HEK293 (cell line): ENCODE measurements around the gene PES1.

Experiments
- CTCF ChIA-PET: fragments of 350-600 bp; formaldehyde crosslinking; extraction: SDS; loops from one replicate; lab custom pipeline; 2021; ENCODE audit warnings: antibody characterized with exemption; lab: Yijun Ruan, JAX
- POLR2A ChIA-PET: fragments of 300-600 bp; formaldehyde crosslinking; extraction: SDS; loops from one replicate; lab custom pipeline; 2020; ENCODE audit warnings: antibody characterized with exemption, inconsistent platforms; lab: Yijun Ruan, JAX
- H3K27ac ChIP-seq: fragments of 200-500 bp; sonication (Bioruptor generic); 2 replicates; pipeline ENCODE4 v1.5.1; 2014; ENCODE audit warnings: low read depth, low read length, control low read depth, inconsistent platforms; ENCODE audit errors: extremely low read depth
- H3K36me3 ChIP-seq, 2 experiments: fragments of 200-500 bp in 1 of 2; sonication (Bioruptor generic) in 1 of 2; 1 replicate in 1 of 2; 2 replicates in 1 of 2; pipeline ENCODE4 v1.5.1; 2014 to 2017; ENCODE audit warnings: inconsistent platforms in 2 of 2, low read length in 2 of 2; ENCODE audit not compliant: control insufficient read depth in 2 of 2, insufficient read depth in 1 of 2
- H3K4me1 ChIP-seq: fragments of 200-500 bp; sonication (Bioruptor generic); 2 replicates; pipeline ENCODE4 v1.5.1; 2014; ENCODE audit warnings: mild to moderate bottlenecking, low read length, inconsistent platforms; ENCODE audit not compliant: control insufficient read depth, insufficient read depth
- H3K4me3 ChIP-seq: 2 replicates; pipeline ENCODE4 v1.5.1; 2011; ENCODE audit warnings: low read depth, mild to moderate bottlenecking, control low read depth, low read length, moderate library complexity
- H3K9me3 ChIP-seq: fragments of 200-500 bp; sonication (Bioruptor generic); 2 replicates; pipeline ENCODE4 v1.5.1; 2014; ENCODE audit warnings: low read depth, low read length, inconsistent platforms; ENCODE audit not compliant: control insufficient read depth, insufficient read depth
- EGR2 ChIP-seq: fragments of 450-650 bp; formaldehyde crosslinking; IDR thresholded peaks from 2 replicates; pipeline ENCODE4 v1.5.1; 2016; ENCODE audit warnings: low read depth, missing biosample characterization, missing genetic modification characterization
- GLI4 ChIP-seq: fragments of 450-650 bp; formaldehyde crosslinking; IDR thresholded peaks from 2 replicates; pipeline ENCODE4 v1.5.1; 2016; ENCODE audit warnings: missing biosample characterization, missing genetic modification characterization
- KLF8 ChIP-seq: fragments of 450-650 bp; formaldehyde crosslinking; IDR thresholded peaks from 2 replicates; pipeline ENCODE4 v1.5.1; 2016; ENCODE audit warnings: missing biosample characterization, missing genetic modification characterization
- SP3 ChIP-seq: fragments of 450-650 bp; formaldehyde crosslinking; IDR thresholded peaks from 2 replicates; pipeline ENCODE4 v1.5.1; 2016; ENCODE audit warnings: missing biosample characterization, missing genetic modification characterization
- ZEB2 ChIP-seq: fragments of 450-650 bp; formaldehyde crosslinking; IDR thresholded peaks from 2 replicates; pipeline ENCODE4 v1.5.1; 2016; ENCODE audit warnings: missing biosample characterization, missing genetic modification characterization
- ZFHX2 ChIP-seq: fragments of 450-650 bp; formaldehyde crosslinking; conservative IDR thresholded peaks from 2 replicates; pipeline ENCODE4 v1.5.1; 2016; ENCODE audit warnings: missing biosample characterization, missing genetic modification characterization
- ZNF132 ChIP-seq: fragments of 450-650 bp; formaldehyde crosslinking; IDR thresholded peaks from 2 replicates; pipeline ENCODE4 v1.5.1; 2017; ENCODE audit warnings: missing biosample characterization, missing genetic modification characterization, borderline replicate concordance
- ZNF146 ChIP-seq: fragments of 450-650 bp; formaldehyde crosslinking; IDR thresholded peaks from 2 replicates; pipeline ENCODE4 v1.5.1; 2016; ENCODE audit warnings: missing biosample characterization, missing genetic modification characterization
- ZNF157 ChIP-seq: fragments of 450-650 bp; formaldehyde crosslinking; IDR thresholded peaks from 2 replicates; pipeline ENCODE4 v1.5.1; 2016; ENCODE audit warnings: missing biosample characterization, missing genetic modification characterization
- ZNF16 ChIP-seq: fragments of 450-650 bp; formaldehyde crosslinking; IDR thresholded peaks from 2 replicates; pipeline ENCODE4 v1.5.1; 2016; ENCODE audit warnings: low read depth, missing biosample characterization, missing genetic modification characterization
- ZNF274 ChIP-seq, 2 experiments: fragments of 200-500 bp in 1 of 2; fragments of 450-650 bp in 1 of 2; sonication (Bioruptor generic) in 1 of 2; formaldehyde crosslinking in 1 of 2; IDR thresholded peaks; 2 replicates each; pipeline versions ENCODE4 v1.5.1 to v1.6.1; 2014 to 2016; ENCODE audit warnings: borderline replicate concordance in 1 of 2, inconsistent platforms in 1 of 2, low read length in 1 of 2, missing biosample characterization in 1 of 2, missing genetic modification characterization in 1 of 2
- ZNF302 ChIP-seq: fragments of 450-650 bp; formaldehyde crosslinking; IDR thresholded peaks from 2 replicates; pipeline ENCODE4 v1.5.1; 2016; ENCODE audit warnings: missing biosample characterization, missing genetic modification characterization, low read depth
- ZNF37A ChIP-seq: fragments of 450-650 bp; IDR thresholded peaks from 2 replicates; pipeline ENCODE4 v1.5.1; 2018; ENCODE audit warnings: missing biosample characterization, missing genetic modification characterization
- ZNF433 ChIP-seq: fragments of 450-650 bp; formaldehyde crosslinking; IDR thresholded peaks from 2 replicates; pipeline ENCODE4 v1.5.1; 2016; ENCODE audit warnings: missing biosample characterization, missing genetic modification characterization, low read depth
- ZNF571 ChIP-seq: fragments of 450-650 bp; formaldehyde crosslinking; IDR thresholded peaks from 2 replicates; pipeline ENCODE4 v1.5.0; 2017; ENCODE audit warnings: missing biosample characterization, missing genetic modification characterization
- TF ChIP-seq, protein P1 (sequence below): fragments of 450-650 bp; formaldehyde crosslinking; IDR thresholded peaks from 2 replicates; pipeline ENCODE4 v1.5.1; 2017; ENCODE audit warnings: missing biosample characterization, mild to moderate bottlenecking, missing genetic modification characterization, moderate library complexity
- TF ChIP-seq, protein P2 (sequence below): fragments of 450-650 bp; formaldehyde crosslinking; IDR thresholded peaks from 2 replicates; pipeline ENCODE4 v1.5.1; 2016; ENCODE audit warnings: missing biosample characterization, missing genetic modification characterization
- TF ChIP-seq, protein P3 (sequence below): fragments of 450-650 bp; formaldehyde crosslinking; IDR thresholded peaks from 2 replicates; pipeline ENCODE4 v1.5.1; 2017; ENCODE audit warnings: missing biosample characterization, missing genetic modification characterization

The PES1 gene

DNA sequence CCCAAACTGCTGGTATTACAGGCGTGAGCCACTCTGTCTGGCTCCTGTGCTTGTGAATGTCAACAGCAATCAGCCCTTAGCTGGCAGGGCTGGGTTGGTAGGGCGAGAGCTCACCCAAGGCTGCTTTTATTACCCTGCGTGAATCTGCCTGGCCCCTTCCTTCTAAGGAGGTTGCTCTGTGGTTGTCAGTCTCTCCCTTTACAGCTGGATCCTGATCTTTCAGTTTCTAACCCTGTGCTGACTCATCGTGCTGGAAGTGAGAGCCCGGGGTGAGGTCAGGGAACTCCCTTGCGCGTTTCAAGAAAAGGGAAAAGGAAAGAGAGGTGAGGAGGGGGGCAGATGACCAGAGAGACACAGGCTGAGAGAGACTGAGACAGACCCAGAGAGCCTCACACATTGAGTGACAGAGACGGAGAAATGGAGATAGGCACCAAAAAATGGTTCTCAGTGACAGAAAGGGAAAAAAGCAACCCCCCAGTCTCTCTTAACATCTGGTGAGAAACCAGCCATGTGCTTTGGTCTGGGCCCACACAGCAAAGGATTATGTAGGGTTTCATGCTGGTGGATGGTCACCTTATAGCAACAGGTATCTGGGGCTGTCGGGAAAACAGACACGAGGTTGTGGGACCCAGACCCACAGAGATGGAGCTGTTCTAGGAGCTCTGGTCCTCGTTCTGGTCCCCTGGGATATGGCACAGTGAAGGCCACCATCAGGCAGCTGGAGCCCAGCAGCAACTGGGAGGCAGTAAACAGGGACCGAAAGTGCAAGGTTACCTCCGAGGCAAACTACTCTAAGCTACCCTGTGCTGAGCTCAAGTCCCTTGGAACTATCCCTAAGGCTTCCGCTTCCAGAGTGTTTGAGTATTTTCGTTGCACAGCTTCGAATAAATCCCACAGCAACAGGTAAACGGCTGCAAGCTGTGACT is 17.8 kb upstream of the PES1 start (continued):
- TF ChIP-seq, protein P1, sequence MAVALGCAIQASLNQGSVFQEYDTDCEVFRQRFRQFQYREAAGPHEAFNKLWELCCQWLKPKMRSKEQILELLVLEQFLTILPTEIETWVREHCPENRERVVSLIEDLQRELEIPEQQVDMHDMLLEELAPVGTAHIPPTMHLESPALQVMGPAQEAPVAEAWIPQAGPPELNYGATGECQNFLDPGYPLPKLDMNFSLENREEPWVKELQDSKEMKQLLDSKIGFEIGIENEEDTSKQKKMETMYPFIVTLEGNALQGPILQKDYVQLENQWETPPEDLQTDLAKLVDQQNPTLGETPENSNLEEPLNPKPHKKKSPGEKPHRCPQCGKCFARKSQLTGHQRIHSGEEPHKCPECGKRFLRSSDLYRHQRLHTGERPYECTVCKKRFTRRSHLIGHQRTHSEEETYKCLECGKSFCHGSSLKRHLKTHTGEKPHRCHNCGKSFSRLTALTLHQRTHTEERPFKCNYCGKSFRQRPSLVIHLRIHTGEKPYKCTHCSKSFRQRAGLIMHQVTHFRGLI (tag by site-specific recombination), result 0 out of 2 replicates have a peak, but pooled peaks have one; percentile 24
- TF ChIP-seq ZNF16 (tag by site-specific recombination), result no peak
- TF ChIP-seq ZNF302 (tag by site-specific recombination), result no peak
- TF ChIP-seq ZNF146 (tag by site-specific recombination), result no peak
- no peak for TF ChIP-seq ZNF433 (tag by site-specific recombination)

DNA sequence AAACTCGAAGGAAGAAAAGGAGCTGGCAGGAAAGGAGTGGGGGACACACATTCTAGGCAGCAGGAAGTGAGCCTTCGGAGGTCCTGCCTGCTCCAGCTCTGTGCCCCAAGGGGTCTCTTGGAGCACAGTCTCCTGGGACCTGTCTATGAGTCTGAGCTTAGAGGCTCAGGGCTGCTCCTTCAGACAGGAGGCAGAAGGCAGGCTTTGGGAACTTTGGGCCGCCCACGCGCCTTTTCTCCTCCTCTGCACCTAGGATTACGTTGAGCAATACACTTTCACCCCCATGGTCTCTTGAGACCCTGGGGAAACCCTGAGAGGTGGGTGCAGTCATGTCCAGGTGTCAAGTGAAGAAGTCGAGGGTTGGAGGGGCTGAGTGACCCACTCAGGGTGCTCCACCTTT is 16.2 kb upstream of the PES1 start:
- no peaks in the 10 kb centered on the region for H3K4me1 ChIP-seq
- ChIA-PET CTCF (interaction anchor here (0.6 to 2.2 kb wide), 5 partner anchors 26 to 221 kb away, joined by 3 to 10 read pairs (median 3); partner anchors contain the start of gene RNF215), POLR2A (interaction anchor here (1.0 kb wide), 1 partner anchor 28 kb away, joined by 3 read pairs; the partner anchor contains the start of gene SLC35E4)
- no peak overlapping the region for H3K4me3 ChIP-seq
- no peak overlapping the region for H3K27ac ChIP-seq
- no peaks in the 10 kb centered on the region for H3K9me3 ChIP-seq
- H3K36me3 ChIP-seq, result peaks cover 0 to 3% of the 10 kb centered on the region in 2 experiments; a peak in 1 of 3 replicates
- TF ChIP-seq ZNF37A (tag by site-specific recombination) (no peak), GLI4 (no peak), ZNF274 (IDR thresholded peaks at IDR 0.05; ENCODE audit: low read length) (no peak), ZNF274 (tag by site-specific recombination; IDR thresholded peaks at IDR 0.05; ENCODE audit: borderline replicate concordance) (no peak), ZNF571 (tag by site-specific recombination) (no peak), KLF8 (no peak), ZNF157 (tag by site-specific recombination) (no peak), ZFHX2 (tag by site-specific recombination) (peak; percentile 44; the same call in 1 of the 2 replicates), SP3 (tag by site-specific recombination) (no peak), ZEB2 (tag by site-specific recombination) (no peak), EGR2 (tag by site-specific recombination) (peak; percentile 56), ZNF132 (tag by site-specific recombination) (no peak)
- TF ChIP-seq, protein P2, sequence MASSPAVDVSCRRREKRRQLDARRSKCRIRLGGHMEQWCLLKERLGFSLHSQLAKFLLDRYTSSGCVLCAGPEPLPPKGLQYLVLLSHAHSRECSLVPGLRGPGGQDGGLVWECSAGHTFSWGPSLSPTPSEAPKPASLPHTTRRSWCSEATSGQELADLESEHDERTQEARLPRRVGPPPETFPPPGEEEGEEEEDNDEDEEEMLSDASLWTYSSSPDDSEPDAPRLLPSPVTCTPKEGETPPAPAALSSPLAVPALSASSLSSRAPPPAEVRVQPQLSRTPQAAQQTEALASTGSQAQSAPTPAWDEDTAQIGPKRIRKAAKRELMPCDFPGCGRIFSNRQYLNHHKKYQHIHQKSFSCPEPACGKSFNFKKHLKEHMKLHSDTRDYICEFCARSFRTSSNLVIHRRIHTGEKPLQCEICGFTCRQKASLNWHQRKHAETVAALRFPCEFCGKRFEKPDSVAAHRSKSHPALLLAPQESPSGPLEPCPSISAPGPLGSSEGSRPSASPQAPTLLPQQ (tag by site-specific recombination), result no peak
- TF ChIP-seq, protein P3, sequence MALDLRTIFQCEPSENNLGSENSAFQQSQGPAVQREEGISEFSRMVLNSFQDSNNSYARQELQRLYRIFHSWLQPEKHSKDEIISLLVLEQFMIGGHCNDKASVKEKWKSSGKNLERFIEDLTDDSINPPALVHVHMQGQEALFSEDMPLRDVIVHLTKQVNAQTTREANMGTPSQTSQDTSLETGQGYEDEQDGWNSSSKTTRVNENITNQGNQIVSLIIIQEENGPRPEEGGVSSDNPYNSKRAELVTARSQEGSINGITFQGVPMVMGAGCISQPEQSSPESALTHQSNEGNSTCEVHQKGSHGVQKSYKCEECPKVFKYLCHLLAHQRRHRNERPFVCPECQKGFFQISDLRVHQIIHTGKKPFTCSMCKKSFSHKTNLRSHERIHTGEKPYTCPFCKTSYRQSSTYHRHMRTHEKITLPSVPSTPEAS (tag by site-specific recombination), result no peak
- TF ChIP-seq, all 188 proteins: peak for 2
